Heart right ventricle (tissue), 16 donors: ENCODE results near the gene NFKB1. TPM values are rescaled to one million over a fixed set of nuclear protein-coding genes. Genes with fewer than 3 reads are reported as not detected.

Experiments used
- ATAC-seq, 8 donors: fragments of 200-7000 bp; cut with Tn5 transposase; one replicate each; pipeline ENCODE4 v1.9.1; 2020; ENCODE audit warnings: mild to moderate bottlenecking in 8 of 8, moderate library complexity in 8 of 8, moderate number of reproducible peaks in 1 of 8
- DNase-seq, 2 donors: peaks; one replicate each; pipeline ENCODE4 v3.0.0-alpha.2; 2020
- H3K27ac ChIP-seq, 10 donors: fragments of 200-600 bp; sonication (generic) in 2 of 10; one replicate each; pipeline versions ENCODE4 v1.5.0 to v1.8.0; 2020 to 2022; ENCODE audit warnings: mild to moderate bottlenecking in 3 of 10
- H3K27me3 ChIP-seq, 7 donors: fragments of 200-600 bp; one replicate each; pipeline ENCODE4 v1.8.0; 2021 to 2022; ENCODE audit warnings: mild to moderate bottlenecking in 2 of 7
- H3K36me3 ChIP-seq, 9 donors: fragments of 200-600 bp; sonication (generic) in 1 of 9; one replicate each; pipeline versions ENCODE4 v1.5.0 to v1.8.0; 2020 to 2022; ENCODE audit warnings: mild to moderate bottlenecking in 2 of 9
- H3K4me1 ChIP-seq, 9 donors: fragments of 200-600 bp; sonication (generic) in 1 of 9; one replicate each; pipeline versions ENCODE4 v1.5.0 to v1.8.0; 2020 to 2022; ENCODE audit warnings: mild to moderate bottlenecking in 4 of 9
- H3K4me3 ChIP-seq, 10 donors: fragments of 200-600 bp; sonication (generic) in 2 of 10; one replicate each; pipeline versions ENCODE4 v1.5.0 to v1.8.0; 2020 to 2022; ENCODE audit warnings: mild to moderate bottlenecking in 7 of 10, moderate library complexity in 2 of 10
- H3K9me3 ChIP-seq, 11 donors: fragments of 200-600 bp in 10 of 11; sonication (generic) in 2 of 11; one replicate each; pipeline versions ENCODE4 v1.5.0 to v1.8.0; 2013 to 2022; ENCODE audit warnings: mild to moderate bottlenecking in 2 of 11, control low read depth in 1 of 11, moderate library complexity in 1 of 11
- WGBS, 2 donors: extraction: QIAGEN DNeasy Blood & Tissue Kit; methylation state at CpG; one replicate each; pipeline ENCODE4 v1.1.7; 2013; ENCODE audit warnings: inconsistent platforms in 1 of 2; 5-methylcytosine and 5-hydroxymethylcytosine counted together
- intact Hi-C, 10 donors: fragments of 100-400 bp; cut with DNase I; formaldehyde crosslinking; loops; one replicate each; pipeline versions ENCODE4 v1.11.1 to v1.14.2; 2022
- polyA plus RNA-seq, 2 donors: library from polyadenylated mRNA; stranded (reverse); fragments of 200-250 nt; gene quantifications; one replicate each; pipeline ENCODE4 v1.2.3, GENCODE V29; 2013
- total RNA-seq, 10 donors: library from RNA; stranded (reverse); fragmentation: NEBNext Ultra II Directional in 3 of 10; extraction: Animal tissue kit (Norgen Biotek cat#: 25700) in 3 of 10; gene quantifications; one replicate each; pipeline versions ENCODE4 v1.2.1 to v1.2.4, GENCODE V29; 2021 to 2023
- TF ChIP-seq, protein P1 (sequence below), 9 donors: fragments of 200-600 bp; sonication (generic) in 2 of 9; IDR thresholded peaks; one replicate each; pipeline versions ENCODE4 v1.5.0 to v1.8.0; 2021 to 2022; ENCODE audit warnings: antibody characterized with exemption in 9 of 9, mild to moderate bottlenecking in 5 of 9, moderate library complexity in 1 of 9
- donor health status: Arrhythmogenic right ventricular cardiomyopathy.
- donor health status: ischemic (EF 13 %, LVEDD 7.1; RV severe dilation, severe dysfunction).
- donor health status: healthy with polysubstance abuse.
- donor health status: DM: no; HTN: yes; CAD: no.
- donor health status: DM: no; HTN: no; CAD: no.
- donor health status: ischemic (EF 25% LVEDD 6.9; RV normal size, moderate dysfunction).
- donor health status: ischemic (EF 25% LVEDD 5.7; RV mildly dilated, moderate dysfunction).
- donor health status: healthy.
- donor health status: DM: yes; HTN: yes; CAD: no.
- donor health status: Ischemic cardiomyopathy.
- donor health status: ischemic (EF 35%, LVEDD 5.7; RV mildly dilated, moderate dysfunction).
- donor health status: nonischemic (EF 11% LVEDD 7.7; RV severe dilation, severe dysfunction).
- donor health status: DM: yes; HTN: yes; CAD: no.
- donor health status: PGD.
- donor health status: ischemic (EF 29% LVEDD 5.4; RV normal size, mild dysfunction).
- donor health status: nonischemic (EF 23%, LVEDD 6.1; RV moderate dilation, normal function).

Gene NFKB1
- total and polyA plus RNA-seq, 12 donors = 4.5 to 30.3 (median 19.9) TPM

DNA sequence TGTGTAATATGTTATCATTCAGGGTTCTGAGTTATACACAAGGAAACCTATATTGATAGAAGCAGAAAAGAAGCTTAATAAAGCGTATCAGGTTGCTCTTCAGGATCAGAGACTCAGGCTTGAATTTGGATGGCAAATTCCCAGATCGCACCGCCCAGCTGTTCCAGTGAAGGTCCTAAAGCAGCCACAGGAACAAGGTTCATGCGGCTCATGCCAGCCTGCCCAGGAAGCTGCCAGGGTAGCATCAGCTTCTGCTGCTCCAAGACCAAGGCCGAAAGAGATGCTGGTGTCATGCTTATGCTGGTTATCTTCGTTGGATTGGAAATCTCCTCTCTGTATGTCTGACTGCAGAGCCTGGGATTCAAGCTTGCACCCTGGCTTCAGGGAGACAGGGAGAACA is 131.9 kb downstream of the NFKB1 start:
- DNase-seq = no peak
- Histone ChIP-seq H3K4me1 (peaks cover 0 to 5% (median 0%) of the 10 kb centered on the region in 9 donors), H3K36me3 (peaks cover 0 to 74% (median 0%) of the 10 kb centered on the region in 9 donors), H3K9me3 (no peaks in the 10 kb centered on the region), H3K27ac (no peak overlapping the region), H3K27me3 (no peaks in the 10 kb centered on the region), H3K4me3 (no peak overlapping the region)
- intact Hi-C loops = no loop called here
- TF ChIP-seq, protein P1, sequence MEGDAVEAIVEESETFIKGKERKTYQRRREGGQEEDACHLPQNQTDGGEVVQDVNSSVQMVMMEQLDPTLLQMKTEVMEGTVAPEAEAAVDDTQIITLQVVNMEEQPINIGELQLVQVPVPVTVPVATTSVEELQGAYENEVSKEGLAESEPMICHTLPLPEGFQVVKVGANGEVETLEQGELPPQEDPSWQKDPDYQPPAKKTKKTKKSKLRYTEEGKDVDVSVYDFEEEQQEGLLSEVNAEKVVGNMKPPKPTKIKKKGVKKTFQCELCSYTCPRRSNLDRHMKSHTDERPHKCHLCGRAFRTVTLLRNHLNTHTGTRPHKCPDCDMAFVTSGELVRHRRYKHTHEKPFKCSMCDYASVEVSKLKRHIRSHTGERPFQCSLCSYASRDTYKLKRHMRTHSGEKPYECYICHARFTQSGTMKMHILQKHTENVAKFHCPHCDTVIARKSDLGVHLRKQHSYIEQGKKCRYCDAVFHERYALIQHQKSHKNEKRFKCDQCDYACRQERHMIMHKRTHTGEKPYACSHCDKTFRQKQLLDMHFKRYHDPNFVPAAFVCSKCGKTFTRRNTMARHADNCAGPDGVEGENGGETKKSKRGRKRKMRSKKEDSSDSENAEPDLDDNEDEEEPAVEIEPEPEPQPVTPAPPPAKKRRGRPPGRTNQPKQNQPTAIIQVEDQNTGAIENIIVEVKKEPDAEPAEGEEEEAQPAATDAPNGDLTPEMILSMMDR (IDR thresholded peaks at IDR 0.05) = no peak
- WGBS, 2 donors = 78 to 79% methylated on average over 6 of the region's 6 CpGs
- no peak for ATAC-seq

DNA sequence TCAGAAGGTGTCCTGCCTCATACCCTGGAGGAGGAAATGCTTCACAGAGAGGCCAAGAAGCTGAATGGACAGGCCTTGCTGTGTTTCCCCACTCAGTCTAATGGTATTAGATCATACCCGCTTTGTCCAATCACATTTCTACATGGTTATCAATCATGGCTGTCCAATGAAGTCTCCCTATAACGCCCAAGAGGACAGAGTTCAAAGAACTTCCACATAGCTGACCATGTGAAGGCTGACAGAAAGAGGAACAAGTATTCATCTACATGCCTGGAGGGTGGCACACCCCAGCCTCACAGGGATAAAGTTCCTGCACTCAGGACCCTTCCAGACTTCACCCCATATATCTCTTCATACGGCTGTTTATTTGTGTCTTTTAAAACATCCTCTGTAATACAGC is 136.2 kb downstream of the NFKB1 start:
- ATAC-seq (no peak), DNase-seq (no peak)
- TF ChIP-seq, protein P1 (IDR thresholded peaks at IDR 0.05) = no peak
- WGBS, 2 donors = 83 to 90% methylated on average over 3 of the region's 3 CpGs
- Histone ChIP-seq H3K36me3 (peaks cover 0 to 73% (median 4%) of the 10 kb centered on the region in 9 donors), H3K4me3 (no peak overlapping the region), H3K27me3 (no peaks in the 10 kb centered on the region), H3K9me3 (no peaks in the 10 kb centered on the region), H3K27ac (no peak overlapping the region), H3K4me1 (peaks cover 0 to 7% (median 0%) of the 10 kb centered on the region in 9 donors)
- intact Hi-C loops = no loop called here

DNA sequence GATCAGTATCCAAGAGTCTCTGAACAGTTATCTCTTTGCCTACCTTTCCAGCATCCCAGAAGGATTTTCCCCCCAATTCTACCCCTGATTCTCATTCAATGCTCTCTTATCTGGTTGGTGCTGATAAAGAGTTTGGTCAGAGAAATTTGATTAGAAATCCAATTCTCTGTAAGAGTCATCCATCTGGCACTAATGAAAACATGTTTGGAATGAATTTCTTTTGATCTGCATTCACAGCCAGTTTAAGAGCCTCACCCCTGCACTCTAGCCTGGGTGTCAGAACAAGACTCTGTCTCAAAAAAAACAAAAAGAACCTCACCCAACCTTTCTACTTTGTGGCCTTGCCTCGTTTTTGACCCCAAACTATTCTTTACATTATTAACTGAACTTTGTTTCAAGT is 137.5 kb downstream of the NFKB1 start:
- H3K36me3 ChIP-seq = peaks cover 0 to 63% (median 4%) of the 10 kb centered on the region in 9 donors
- intact Hi-C loops = no loop called here
- TF ChIP-seq, protein P1 (IDR thresholded peaks at IDR 0.05) = no peak

DNA sequence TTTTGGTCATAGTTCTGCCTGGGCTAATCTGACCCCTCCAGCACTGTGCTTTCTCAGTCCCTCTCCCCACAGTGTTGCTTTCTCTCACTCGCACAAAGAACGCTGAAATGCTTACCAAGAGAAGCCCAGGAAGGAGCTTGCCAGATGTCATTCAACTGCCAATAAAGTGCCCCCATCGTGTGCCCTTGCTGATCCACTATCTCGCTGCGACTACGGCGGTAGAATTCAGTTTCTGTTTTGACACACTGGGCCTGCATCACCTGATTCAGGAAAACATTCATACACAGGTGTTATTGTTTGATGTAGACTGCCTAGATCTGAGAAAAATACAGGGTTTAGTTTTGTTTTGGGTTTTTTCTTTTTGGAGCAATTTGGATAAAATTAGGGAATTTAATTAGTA is 138.4 kb downstream of the NFKB1 start:
- Histone ChIP-seq H3K27me3 (no peaks in the 10 kb centered on the region), H3K4me3 (no peak overlapping the region), H3K9me3 (no peaks in the 10 kb centered on the region), H3K27ac (no peak overlapping the region), H3K36me3 (peaks cover 0 to 53% (median 4%) of the 10 kb centered on the region in 9 donors), H3K4me1 (peaks cover 0 to 2% (median 0%) of the 10 kb centered on the region in 9 donors)
- ATAC-seq (no peak), DNase-seq (no peak)
- WGBS, 2 donors = 88 to 92% methylated on average over 7 of the region's 7 CpGs
- TF ChIP-seq, protein P1 (IDR thresholded peaks at IDR 0.05) = no peak
- intact Hi-C loops = no loop called here

More for the DNA sequence above, 137.5 kb downstream of the NFKB1 start:
- Histone ChIP-seq H3K9me3 (no peaks in the 10 kb centered on the region), H3K27me3 (no peaks in the 10 kb centered on the region), H3K27ac (no peak overlapping the region), H3K4me3 (no peak overlapping the region), H3K4me1 (peaks cover 0 to 2% (median 0%) of the 10 kb centered on the region in 9 donors)
- 63% methylated on average over 1 of the region's 1 CpG for WGBS, 2 donors
- DNase-seq = no peak
- no peak for ATAC-seq
